GM18861 (cell line): ENCODE results near the gene TMEM154.
A peak's percentile ranks its signal among the peaks of the same experiment; 100 is the strongest.

ENCODE experiments used
- ATAC-seq: cut with Tn5 transposase; IDR thresholded peaks from one replicate; pipeline ENCODE4 v1.9.1; 2021; ENCODE audit not compliant: unreplicated experiment

Gene TMEM154

GRCh38 chr4:152697284-152698088 lies 17.7 kb upstream of the TMEM154 start:
- ATAC-seq, result no peak

DNA sequence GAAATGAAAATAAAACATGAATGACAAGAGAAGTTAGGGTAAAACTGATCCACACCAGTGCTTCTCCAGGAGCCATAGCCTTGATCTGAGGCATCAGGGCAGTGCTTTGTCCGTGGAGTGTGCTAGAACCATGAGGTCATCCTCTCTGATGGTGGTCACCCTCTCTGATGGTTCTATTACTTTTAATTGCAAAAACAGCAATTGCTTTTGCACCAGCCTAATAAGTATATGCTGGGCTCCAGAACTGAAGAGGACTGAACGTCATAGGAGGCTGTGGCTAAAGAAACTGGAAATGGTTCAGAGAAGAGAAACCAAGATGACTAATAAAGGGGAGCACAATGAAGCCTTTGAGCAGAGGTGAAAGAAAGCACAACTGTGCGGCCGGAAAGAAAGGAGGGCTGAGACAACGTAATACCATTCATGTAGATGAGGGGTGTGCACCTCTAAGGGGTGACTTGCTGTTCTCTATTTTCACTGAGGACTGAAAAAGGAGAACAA lies 17.0 kb upstream of the TMEM154 start:
- peak; percentile 96 for ATAC-seq

- no peak for ATAC-seq
Observed at GRCh38 chr4:152693871-152694270, 14.1 kb upstream of the TMEM154 start.

- no peak for ATAC-seq
Observed at GRCh38 chr4:152691761-152692160, 12.0 kb upstream of the TMEM154 start.

DNA sequence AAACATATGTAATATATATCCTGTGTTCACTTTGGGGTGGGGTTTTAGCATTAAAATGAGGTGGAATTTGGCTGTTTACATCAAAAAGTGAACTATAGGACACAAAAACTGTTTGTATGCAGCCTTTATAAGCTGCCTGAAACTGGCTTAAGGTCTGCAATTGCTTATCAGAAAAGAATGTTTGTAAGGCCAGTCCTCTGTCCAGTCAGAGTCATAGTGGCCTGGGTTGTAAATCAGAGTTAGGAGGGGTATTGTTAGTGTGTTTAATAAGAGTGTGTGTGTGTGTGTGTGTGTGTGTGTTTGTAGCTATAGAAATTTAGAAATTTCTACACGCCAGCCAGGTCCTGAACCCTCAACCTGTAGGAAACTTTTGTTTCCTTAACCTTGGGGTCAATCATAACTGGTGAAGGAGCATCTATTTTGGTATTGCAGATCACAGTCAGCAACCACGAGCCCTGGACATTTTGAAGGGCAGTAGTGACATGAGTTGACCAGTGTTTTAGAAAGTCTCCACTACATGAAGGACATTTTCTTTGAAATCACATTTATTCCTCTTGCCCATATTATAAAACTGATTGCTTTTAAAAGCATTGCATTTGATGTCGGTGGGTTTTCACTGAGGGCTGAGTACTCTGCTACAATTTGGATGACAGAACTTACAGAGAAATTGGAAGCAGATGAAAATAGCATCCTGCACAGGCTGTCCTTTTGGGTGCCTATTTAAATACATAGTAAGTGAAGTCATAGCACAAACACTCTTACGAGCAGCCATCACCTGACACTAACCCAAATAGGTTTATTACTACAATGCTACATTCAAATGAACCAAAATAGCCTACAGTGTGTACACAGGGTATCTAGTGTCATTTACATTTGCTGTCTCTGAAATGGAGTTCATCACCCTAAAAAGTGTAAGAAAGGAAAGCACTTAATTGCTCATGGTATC lies 11.2 kb upstream of the TMEM154 start:
- no peak for ATAC-seq

DNA sequence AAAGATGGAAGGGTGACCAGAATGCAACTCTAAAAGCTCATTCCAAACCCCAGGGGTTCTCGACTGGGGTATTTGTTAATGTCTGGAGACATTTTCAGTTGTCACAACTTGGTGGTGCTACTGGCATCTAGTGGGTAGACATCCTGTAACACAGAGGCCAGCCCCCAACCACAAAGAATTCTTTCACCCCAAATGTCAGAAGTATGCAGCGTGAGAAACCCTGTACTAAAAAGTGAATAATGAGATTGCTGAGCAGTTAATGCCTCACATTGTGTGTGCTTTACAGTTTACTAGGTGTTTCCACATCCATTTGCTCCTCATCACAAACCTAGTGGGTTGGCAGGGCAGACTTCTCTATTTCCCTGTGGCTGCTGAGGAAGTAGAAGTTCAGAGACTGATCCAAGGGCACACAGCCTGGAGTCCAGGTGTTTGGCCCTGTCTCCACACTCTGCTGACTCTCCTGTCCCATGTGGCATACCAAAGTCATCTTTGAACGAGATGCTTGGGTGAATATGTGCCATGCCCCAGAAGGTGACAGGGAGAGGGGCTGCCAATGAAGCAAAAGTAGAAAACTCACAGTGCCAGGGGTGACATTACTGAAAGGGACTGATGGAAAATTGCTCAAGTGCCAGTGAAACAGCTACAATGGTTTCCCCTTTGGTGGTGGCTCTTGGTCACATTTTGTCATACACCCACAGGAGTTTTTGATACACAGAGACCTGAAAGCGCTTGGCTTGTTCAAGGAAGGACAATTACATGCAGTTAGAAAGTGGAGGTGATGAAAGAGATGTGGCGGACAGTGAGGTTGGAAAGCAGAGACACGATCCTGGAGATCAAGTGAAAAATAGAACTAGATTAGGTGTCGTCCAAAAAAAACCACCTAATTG lies 10.1 kb upstream of the TMEM154 start:
- ATAC-seq, result no peak

DNA sequence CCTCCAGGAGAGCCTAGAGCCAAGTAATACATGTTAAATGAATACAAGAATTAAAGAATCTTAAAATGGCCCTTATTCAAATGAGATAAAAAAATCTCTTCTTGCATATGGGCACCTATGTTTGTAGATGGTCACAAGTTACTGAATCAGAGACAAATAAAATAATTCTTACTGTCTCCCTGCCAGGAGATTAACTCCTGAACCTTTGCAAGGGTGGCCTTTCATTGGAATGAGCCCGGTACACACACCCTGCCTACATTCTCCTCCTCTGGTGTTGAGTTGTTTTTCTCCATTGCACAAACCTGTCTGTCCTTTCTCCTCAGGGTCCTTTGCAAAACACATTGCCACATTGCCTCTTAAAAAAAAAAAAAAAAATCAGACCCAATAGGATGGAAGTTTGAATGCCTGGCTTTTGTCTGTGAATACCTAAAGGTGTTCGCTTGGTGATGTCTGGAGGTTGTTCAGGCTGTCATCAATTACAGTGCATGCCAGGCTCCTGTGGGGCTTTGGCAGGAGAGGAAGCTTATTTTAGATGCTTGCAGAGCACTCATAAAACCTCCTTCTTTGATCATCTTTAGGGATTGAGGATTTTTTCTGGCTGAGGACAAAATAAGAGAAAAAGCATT lies 8.3 kb upstream of the TMEM154 start:
- ATAC-seq, result no peak

DNA sequence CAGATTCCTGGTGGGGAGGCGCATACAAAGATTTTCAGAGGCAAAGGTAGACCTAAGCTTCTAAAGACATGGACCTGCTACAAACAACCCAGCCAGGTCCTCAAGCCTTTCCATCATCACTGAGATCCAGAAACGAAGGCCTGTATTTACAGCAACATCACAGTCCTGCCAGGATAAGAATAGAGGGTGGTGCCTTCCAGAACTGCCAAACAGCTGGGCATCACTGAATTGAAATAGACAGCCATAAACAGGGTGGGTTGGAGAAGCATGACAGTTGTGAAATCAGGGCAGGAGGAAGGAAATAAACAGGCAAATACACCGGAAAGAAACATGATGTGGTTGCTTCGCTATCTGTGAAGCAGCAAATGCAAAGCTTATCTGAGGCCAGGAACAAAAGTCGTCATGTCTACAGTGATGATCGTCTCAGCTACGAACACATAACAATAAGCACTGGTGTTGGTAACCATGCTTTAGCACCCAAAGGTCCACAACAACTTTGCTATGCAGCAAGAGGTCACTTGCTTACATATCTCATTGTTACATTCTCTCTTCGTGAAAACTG lies 6.7 kb upstream of the TMEM154 start:
- no peak for ATAC-seq

DNA sequence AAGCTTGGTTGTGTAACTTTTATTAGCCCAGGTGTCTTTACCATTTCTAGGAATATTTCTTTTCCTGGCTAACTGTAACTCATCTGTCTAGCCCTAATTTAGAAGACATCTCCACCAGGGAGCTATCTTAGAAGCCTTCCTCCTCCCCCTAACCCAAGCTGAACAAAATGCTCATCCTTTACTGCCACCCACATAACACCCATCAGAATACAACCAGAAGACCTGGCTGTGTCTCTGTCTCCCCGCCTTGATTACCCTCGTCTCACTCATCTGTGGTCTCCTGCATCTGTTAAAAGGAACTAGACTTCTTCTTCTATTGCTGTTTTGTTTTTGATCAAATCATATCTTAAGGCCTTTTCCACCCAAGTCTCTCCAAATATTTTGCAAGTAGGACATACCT lies 4.8 kb upstream of the TMEM154 start:
- no peak for ATAC-seq

GRCh38 chr4:152684007-152684406 lies 4.2 kb upstream of the TMEM154 start:
- peak; percentile 47 for ATAC-seq

DNA sequence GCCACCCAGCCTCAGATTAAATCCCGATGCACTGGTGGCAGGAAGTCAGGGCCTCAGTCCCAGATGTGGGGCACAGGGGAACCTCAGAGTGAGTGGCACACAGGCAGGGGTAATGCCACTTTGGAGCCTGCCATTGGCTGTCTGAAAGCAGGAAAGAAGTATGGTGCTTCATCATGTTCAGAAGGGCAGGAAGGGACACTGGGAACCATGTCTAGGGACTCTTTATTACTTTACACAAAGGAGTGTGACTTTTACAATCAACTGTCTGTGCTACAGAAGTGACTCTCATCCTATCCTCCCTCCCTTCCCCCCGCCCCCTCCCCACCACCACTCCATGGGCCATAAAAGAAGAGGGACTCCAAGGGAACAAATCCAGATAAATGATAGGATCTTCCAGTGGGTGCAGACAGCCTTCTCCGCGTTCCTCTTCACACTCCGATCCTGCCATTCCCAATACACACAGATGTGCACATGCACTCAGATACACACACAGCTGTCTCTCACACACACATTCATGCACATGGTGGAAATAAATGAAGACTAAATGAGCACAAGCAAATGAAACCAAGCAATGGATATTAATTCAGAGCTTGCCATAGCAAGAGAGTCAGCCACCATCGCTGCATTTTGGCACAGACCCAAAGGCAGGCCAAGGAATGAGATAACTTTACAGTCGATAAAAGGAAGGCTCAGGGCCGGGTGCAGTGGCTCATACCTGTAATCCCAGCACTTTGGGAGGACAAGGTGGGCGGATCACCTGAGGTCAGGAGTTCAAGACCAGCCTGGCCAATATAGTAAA lies 2.5 kb upstream of the TMEM154 start:
- no peak for ATAC-seq

DNA sequence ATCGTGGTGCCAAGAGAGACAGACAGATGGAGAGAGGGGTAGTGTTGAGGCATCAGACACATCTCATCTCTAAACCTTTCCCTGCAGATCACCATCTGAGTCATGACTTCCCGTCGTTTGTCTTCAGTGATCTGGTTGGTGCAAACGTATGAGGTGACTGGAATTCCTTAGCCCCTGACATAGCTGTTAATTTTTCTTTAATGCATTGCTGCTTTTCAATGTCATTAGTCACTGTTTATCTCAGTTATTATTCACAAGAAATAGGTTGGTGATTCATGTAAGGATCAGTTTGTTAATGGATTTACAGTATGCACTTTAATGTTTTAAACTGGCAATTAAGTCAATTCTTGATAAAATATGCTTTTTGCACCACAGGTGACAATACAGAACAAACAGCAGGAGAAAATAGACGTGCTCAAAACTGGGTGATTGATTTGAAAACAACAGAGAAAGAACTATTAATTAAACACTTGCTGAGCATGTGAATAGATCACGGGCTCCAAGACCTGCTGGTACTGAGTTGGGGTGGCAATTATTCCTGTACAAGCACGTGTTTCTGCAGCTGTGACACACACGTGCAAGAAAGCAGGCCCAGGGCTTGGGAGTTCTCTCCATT lies 1.3 kb upstream of the TMEM154 start:
- no peak for ATAC-seq

DNA sequence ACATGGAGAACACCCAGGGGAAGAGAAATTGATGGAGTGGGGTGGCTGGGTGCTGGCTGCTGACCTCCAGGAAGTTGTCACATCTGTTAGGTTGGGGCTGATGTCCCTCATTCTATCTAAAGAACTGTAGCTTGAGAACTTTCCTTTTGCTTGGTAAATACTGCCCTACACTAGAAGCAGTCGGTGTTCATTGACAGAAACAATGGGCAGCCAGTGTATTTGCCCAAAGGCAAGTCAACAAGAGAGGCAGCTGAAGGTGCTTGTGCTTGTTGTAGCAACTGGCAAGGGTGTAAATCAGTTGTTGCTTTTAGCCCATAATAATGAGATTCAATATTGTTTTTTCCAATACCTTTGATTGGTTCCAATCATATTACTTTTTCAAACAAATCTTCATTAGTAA lies 956 bp downstream of the TMEM154 start:
- no peak for ATAC-seq

DNA sequence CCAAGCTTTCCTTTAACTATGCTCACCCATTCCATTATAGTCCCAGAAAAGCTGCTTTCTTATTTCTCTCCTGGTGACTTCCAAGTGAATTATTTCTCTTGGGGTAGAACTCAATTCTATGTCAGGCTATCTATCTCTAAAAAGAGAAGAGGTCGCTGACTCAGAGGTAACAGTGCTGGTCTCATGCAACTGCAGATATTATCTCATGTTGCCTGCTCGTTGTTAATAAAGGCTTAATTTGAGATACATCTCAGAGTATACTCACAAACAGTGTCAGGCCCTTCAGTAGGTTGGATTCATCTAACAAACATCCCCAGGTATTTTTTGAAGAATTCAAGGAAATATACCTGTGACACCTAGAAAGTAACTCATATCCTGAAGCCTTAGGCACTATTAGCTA lies 2.7 kb downstream of the TMEM154 start:
- ATAC-seq, result no peak

DNA sequence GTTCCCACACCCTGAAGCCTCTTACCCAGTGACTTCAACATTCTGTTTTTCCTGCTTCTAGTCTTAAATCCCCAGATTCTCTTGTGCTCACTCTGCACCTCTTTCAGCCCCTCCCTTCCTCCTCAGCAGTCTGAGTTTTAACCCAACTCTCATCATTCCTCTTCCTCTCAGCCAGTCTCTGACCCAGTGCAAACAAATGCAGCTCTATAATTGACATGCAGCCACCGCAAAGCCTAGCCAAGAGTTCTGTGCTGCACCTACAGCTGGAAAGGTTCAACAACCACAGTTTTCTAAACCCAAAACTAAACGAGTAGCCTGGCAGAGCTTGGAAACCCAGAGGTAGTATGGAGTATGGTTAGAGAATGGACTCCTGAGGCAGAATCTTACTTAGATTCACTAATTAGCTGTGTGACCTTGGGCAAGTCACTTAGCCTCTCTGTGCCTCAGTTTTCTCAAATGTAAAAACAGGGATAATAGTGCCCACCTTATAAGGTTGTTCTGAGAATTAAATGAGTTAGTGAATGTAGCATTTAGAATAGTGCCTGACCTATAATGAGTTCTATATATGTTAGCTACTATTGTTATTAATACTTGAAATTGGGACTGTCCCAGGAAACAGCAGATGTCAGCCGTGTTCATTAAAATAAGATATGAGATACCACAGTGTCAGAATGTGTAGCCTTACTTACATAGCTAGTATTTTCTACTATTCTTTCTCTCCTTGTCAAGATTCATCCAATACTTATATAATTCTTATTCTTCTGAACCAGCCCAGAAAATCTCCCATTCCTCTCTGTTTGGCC lies 3.5 kb downstream of the TMEM154 start:
- ATAC-seq, result peak; percentile 26

DNA sequence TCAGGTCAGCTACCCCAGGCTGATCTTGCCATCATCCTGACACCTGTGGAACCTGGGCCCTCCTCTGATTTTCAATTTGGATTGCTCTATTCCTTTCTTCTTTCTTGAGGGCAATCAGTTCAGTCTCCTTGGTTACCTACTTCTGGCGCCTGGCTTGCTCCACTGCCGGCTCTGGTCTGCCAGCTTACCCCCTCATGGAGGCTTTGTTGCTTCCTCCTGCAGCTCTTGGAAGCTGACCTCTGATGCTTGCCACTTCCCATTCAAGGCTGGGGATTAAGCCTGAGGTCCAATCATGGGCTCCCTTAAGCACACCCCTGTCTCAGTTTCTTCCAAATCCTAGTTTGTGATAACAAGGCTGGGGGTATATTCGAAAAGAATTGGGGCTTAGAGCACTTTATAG lies 5.4 kb downstream of the TMEM154 start:
- no peak for ATAC-seq

DNA sequence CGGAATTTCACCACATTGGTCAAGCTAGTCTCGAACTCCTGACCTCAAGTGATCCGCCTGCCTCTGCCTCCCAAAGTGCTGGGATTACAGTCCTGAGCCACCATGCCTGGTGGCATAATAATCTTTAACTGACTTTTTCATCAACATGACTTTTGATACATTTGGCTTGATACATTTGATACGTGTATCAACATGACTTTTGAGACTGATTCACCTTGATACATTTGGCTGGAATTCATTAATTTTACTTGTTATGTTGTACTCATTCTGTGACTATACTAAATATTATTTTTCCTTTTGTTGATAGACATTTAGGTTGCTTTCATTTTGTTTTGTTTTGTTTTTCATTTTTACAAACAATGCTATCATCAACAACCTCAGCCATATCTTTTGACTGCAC lies 6.3 kb downstream of the TMEM154 start:
- ATAC-seq, result no peak
